Left lung (tissue), 10 donors: ENCODE data around the gene MUTYH. TPM values are rescaled to one million over a fixed set of nuclear protein-coding genes. Genes with fewer than 3 reads are reported as not detected.

Source experiments
- ATAC-seq: fragments of 200-7000 bp; cut with Tn5 transposase; one replicate; pipeline ENCODE4 v1.9.1; 2020; ENCODE audit warnings: moderate library complexity
- DNase-seq, 4 donors: peaks; one replicate each; pipeline ENCODE4 v3.0.0-alpha.2; 2013 to 2020
- H3K27ac ChIP-seq, 2 donors: fragments of 200-600 bp; sonication (generic) in 1 of 2; one replicate each; pipeline versions ENCODE4 v1.5.0 to v1.8.0; 2020 to 2021
- H3K27me3 ChIP-seq, 2 donors: fragments of 200-600 bp; sonication (generic) in 1 of 2; one replicate each; pipeline versions ENCODE4 v1.5.0 to v1.8.0; 2020 to 2021
- H3K36me3 ChIP-seq, 2 donors: fragments of 200-600 bp; sonication (generic) in 1 of 2; one replicate each; pipeline versions ENCODE4 v1.5.0 to v1.8.0; 2020 to 2021
- H3K4me1 ChIP-seq, 2 donors: fragments of 200-600 bp; one replicate each; pipeline ENCODE4 v1.8.0; 2021
- H3K4me3 ChIP-seq, 2 donors: fragments of 200-600 bp; sonication (generic) in 1 of 2; one replicate each; pipeline versions ENCODE4 v1.5.0 to v1.8.0; 2020 to 2021; ENCODE audit warnings: mild to moderate bottlenecking in 1 of 2
- H3K9me3 ChIP-seq, 2 donors: fragments of 200-600 bp; sonication (generic) in 1 of 2; one replicate each; pipeline versions ENCODE4 v1.5.0 to v1.8.0; 2020 to 2021
- intact Hi-C, 2 donors: fragments of 100-400 bp; cut with DNase I; formaldehyde crosslinking; loops; one replicate each; pipeline versions ENCODE4 v1.11.2 to v1.14.2; 2022
- polyA plus RNA-seq, 6 donors: library from polyadenylated mRNA; unstranded; fragments of 120-200 nt; gene quantifications; one replicate each; pipeline ENCODE4 v1.2.1, GENCODE V29; 2013; ENCODE audit not compliant: insufficient read length in 6 of 6
- total RNA-seq, 2 donors: library from RNA; stranded (reverse); fragmentation: NEBNext Ultra II Directional; extraction: Animal tissue kit (Norgen Biotek cat#: 25700); gene quantifications; one replicate each; pipeline ENCODE4 v1.2.1, GENCODE V29; 2021
- TF ChIP-seq, protein P1 (sequence below), 2 donors: fragments of 200-600 bp; sonication (generic) in 1 of 2; IDR thresholded peaks; one replicate each; pipeline versions ENCODE4 v1.5.0 to v1.8.0; 2021; ENCODE audit warnings: antibody characterized with exemption in 2 of 2
- donor health status: DM: no; HTN: yes; CAD: no.
- donor health status: DM: no; HTN: no; CAD: no.

MUTYH gene
- total and polyA plus RNA-seq, 8 donors, result 15.4 to 33.6 (median 27.7) TPM

DNA sequence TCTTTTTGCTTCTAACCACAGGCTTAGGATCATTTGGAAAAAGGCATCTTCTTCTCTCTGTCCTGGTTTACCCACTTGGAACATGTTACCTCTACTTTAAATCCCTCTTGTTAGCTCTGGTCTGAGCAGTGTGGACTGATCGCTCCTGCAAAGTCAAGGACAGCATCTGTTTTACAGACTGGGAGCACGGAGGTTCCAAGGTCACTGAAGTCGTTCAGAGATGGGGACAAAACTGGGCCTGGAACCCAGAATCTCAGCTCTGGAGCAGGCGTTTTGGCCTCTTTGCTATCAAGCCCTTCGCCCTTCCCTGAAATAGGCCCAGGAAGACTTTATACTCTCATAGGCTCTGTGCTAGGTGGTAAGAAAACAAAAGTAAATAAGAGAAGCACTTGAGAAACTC, 11.3 kb upstream of the MUTYH start:
- ATAC-seq, result no peak

DNA sequence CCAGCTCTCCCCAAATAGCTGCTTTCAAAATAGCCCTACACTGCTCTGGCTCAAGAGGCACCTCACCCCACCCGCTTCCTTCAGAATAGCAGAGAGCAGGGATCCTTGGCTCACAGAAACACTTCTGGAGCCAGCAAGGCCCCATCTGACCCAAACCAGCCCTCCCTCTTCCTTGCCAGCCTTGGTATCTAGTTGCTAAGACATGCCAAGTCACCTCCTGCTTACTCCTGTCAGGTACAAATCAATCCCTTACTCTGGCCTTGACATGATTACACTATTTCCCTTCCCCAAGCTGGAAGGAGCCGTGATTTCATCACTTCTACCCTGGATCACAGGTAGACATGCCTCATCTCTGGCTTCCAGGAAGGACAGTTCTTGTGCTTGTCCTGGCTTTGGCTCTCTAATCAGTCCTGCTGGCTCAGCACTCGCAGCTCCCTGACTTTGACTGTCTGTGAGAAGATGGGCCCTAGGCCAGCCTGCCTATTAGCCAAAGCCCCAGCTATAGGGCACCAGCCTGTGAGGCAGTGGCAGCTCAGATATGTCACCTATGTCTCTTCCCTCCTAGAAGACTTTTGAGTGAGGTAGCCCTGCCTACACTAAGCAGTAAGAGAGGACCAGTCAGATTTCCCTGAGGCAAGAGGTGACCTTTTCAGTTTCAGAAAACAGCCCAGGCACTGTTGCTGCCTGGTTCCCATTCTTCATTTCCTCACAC, 8.9 kb upstream of the MUTYH start:
- peaks cover 0 to 31% of the 10 kb centered on the region in 2 donors for H3K36me3 ChIP-seq
- ATAC-seq (peak; percentile 85), DNase-seq (peak in 1 of 4 donors; percentile 17)
- intact Hi-C loops, result loop anchor here in 1 of 2 donors (10.0 kb wide), 1 partner anchor 216 kb away; no protein-coding TSS in a partner anchor
- peak overlapping the region; percentile 11 to 16 for H3K27ac ChIP-seq
- TF ChIP-seq, protein P1, sequence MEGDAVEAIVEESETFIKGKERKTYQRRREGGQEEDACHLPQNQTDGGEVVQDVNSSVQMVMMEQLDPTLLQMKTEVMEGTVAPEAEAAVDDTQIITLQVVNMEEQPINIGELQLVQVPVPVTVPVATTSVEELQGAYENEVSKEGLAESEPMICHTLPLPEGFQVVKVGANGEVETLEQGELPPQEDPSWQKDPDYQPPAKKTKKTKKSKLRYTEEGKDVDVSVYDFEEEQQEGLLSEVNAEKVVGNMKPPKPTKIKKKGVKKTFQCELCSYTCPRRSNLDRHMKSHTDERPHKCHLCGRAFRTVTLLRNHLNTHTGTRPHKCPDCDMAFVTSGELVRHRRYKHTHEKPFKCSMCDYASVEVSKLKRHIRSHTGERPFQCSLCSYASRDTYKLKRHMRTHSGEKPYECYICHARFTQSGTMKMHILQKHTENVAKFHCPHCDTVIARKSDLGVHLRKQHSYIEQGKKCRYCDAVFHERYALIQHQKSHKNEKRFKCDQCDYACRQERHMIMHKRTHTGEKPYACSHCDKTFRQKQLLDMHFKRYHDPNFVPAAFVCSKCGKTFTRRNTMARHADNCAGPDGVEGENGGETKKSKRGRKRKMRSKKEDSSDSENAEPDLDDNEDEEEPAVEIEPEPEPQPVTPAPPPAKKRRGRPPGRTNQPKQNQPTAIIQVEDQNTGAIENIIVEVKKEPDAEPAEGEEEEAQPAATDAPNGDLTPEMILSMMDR (IDR thresholded peaks at IDR 0.05), result no peak
- H3K4me3 ChIP-seq, result no peak overlapping the region
- no peaks in the 10 kb centered on the region for H3K9me3 ChIP-seq
- peaks cover 9 to 11% of the 10 kb centered on the region in 2 donors for H3K4me1 ChIP-seq
- no peaks in the 10 kb centered on the region for H3K27me3 ChIP-seq

More for the DNA sequence above, 11.3 kb upstream of the MUTYH start:
- Histone ChIP-seq H3K9me3 (no peaks in the 10 kb centered on the region), H3K4me1 (peaks cover 9 to 11% of the 10 kb centered on the region in 2 donors), H3K27ac (no peak overlapping the region), H3K27me3 (no peaks in the 10 kb centered on the region), H3K36me3 (peaks cover 0 to 10% of the 10 kb centered on the region in 2 donors), H3K4me3 (no peak overlapping the region)
- TF ChIP-seq, protein P1 (IDR thresholded peaks at IDR 0.05), result no peak
- DNase-seq, result no peak
- intact Hi-C loops, result no loop called here

DNA sequence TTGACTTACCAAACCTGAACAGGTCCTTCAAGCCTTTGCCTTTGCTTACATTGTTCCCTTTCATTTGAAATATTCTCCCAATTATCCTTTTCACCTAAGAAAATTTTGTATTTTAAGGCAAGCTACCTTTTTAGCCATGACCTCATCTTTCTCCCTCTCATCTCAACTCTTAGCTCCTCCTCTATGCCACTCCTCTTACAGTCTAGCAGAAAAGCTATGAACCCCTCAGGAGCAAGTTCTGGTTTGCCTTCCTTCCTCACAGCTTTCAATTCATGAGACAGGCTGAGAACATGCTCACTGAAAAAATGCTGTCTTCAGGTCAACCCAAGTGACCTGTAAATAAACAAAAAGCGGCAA, 8.3 kb upstream of the MUTYH start:
- ATAC-seq (peak; percentile 64), DNase-seq (peak in 1 of 4 donors; percentile 20)
- H3K27me3 ChIP-seq, result no peaks in the 10 kb centered on the region
- H3K4me1 ChIP-seq, result peaks cover 9 to 11% of the 10 kb centered on the region in 2 donors
- peak overlapping the region; percentile 16 to 45 for H3K27ac ChIP-seq
- H3K36me3 ChIP-seq, result peaks cover 0 to 36% of the 10 kb centered on the region in 2 donors
- H3K9me3 ChIP-seq, result no peaks in the 10 kb centered on the region
- H3K4me3 ChIP-seq, result no peak overlapping the region
- TF ChIP-seq, protein P1 (IDR thresholded peaks at IDR 0.05), result no peak
- intact Hi-C loops, result loop anchor here in 1 of 2 donors (10.0 kb wide), 1 partner anchor 216 kb away; no protein-coding TSS in a partner anchor

DNA sequence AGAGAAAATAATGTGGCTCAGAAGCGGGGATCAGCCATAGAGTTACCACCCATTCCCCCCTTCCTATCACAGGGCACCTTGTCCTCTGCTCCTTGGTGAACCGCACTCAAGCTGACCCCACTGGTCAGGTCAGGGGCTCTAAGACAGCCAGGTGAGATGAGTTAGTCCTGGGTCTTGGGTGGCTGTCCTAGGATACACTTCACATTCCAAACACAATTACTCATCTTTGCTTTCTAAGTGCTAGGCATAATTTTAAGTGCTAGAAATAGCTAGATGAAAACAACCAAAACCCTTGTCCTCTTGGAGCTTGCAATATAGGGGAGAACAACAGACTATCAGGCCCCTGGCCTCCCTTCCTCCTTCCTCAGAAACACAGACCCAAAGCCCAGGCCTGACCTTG, 7.8 kb upstream of the MUTYH start:
- no peak for DNase-seq
- intact Hi-C loops, result loop anchor here in 1 of 2 donors (10.0 kb wide), 1 partner anchor 217 kb away; no protein-coding TSS in a partner anchor
- peak; percentile 63 for ATAC-seq
- TF ChIP-seq, protein P1 (IDR thresholded peaks at IDR 0.05), result no peak
- Histone ChIP-seq H3K27me3 (no peaks in the 10 kb centered on the region), H3K4me1 (peaks cover 9 to 13% of the 10 kb centered on the region in 2 donors), H3K9me3 (no peaks in the 10 kb centered on the region), H3K27ac (peak overlapping the region in 1 of 2 donors; percentile 45), H3K36me3 (peaks cover 0 to 42% of the 10 kb centered on the region in 2 donors), H3K4me3 (no peak overlapping the region)

DNA sequence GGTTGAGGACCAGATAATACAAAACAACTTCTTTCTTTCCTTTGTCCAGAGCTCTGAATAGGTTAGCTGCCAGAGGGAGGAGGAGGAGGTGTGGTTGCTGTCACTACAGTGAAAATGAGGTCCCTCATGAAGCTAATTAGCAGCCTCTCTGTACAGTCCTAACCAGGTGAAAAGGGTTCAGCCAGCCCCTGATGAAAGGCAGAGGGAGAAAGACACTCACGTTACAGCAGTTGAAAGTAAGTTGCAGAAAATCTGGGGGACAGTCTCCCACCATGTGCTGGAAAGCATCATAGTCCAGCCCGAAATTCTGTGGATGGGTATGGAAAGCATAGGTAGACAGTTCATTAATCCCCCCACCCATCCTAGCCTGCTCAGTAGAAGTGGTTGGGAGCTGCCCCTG, 6.2 kb upstream of the MUTYH start:
- Histone ChIP-seq H3K4me3 (no peak overlapping the region), H3K9me3 (no peaks in the 10 kb centered on the region), H3K27ac (no peak overlapping the region), H3K27me3 (no peaks in the 10 kb centered on the region), H3K4me1 (peaks cover 9 to 29% of the 10 kb centered on the region in 2 donors), H3K36me3 (peaks cover 0 to 55% of the 10 kb centered on the region in 2 donors)
- no peak for ATAC-seq
- TF ChIP-seq, protein P1 (IDR thresholded peaks at IDR 0.05), result no peak
- no peak for DNase-seq
- intact Hi-C loops, result loop anchor here in 1 of 2 donors (10.0 kb wide), 1 partner anchor 218 kb away; no protein-coding TSS in a partner anchor
